Activated CD4-positive, alpha-beta memory T cell treated with anti-CD3 and anti-CD28 coated beads for 36 hours (primary cell): ENCODE results near the gene ZNF865. TPM values are rescaled to one million over a fixed set of nuclear protein-coding genes. Genes with fewer than 3 reads are reported as not detected.
A peak's percentile ranks its signal among the peaks of the same experiment; 100 is the strongest.
"Not testable (repeated sequence)": the region's sequence is repeated elsewhere in the genome, so short reads cannot be mapped to it uniquely, and the experiment has no call there.

ENCODE experiments used
- CTCF ChIA-PET: fragments of 350-600 bp; sonication (Branson Sonifier 250); formaldehyde crosslinking; loops from one replicate; lab custom pipeline; 2021; ENCODE audit warnings: antibody characterized with exemption, inconsistent platforms; lab: Charles Lee
- POLR2A ChIA-PET: fragments of 350-600 bp; sonication (Branson Sonifier 250); formaldehyde crosslinking; loops from one replicate; lab custom pipeline; 2021; ENCODE audit warnings: antibody characterized with exemption; lab: Charles Lee
- DNase-seq: peaks from one replicate; pipeline ENCODE4 v3.0.0-alpha.2; 2020
- H3K27ac Mint-ChIP-seq: one replicate; pipeline ENCODE4 v1.8.0; 2021; ENCODE audit warnings: mixed read lengths
- H3K27me3 Mint-ChIP-seq: one replicate; pipeline ENCODE4 v1.8.0; 2021; ENCODE audit warnings: mixed read lengths
- H3K36me3 Mint-ChIP-seq: one replicate; pipeline ENCODE4 v1.8.0; 2021; ENCODE audit warnings: mixed read lengths
- H3K4me1 Mint-ChIP-seq: one replicate; pipeline ENCODE4 v1.8.0; 2021; ENCODE audit warnings: low read depth, mixed read lengths
- H3K4me3 Mint-ChIP-seq: one replicate; pipeline ENCODE4 v1.8.0; 2021; ENCODE audit warnings: mild to moderate bottlenecking, mixed read lengths
- H3K9me3 Mint-ChIP-seq: one replicate; pipeline ENCODE4 v1.8.0; 2021; ENCODE audit warnings: mixed read lengths
- intact Hi-C: fragments of 100-400 bp; cut with micrococcal nuclease; formaldehyde crosslinking; loops from one replicate; pipeline ENCODE4 v1.15.1; 2023
- total RNA-seq, 2 experiments: library from RNA; stranded (reverse); gene quantifications; one replicate each; pipeline ENCODE4 v1.2.3, GENCODE V29; 2021

The ZNF865 gene
- total RNA-seq, 2 experiments from 2014 or later: 12.0 to 13.3 TPM

- ChIA-PET CTCF (interaction anchor here (2.4 to 3.3 kb wide), 3 partner anchors 26 to 76 kb away, joined by 7 to 15 read pairs (median 10); partner anchors contain the start of gene ZNF865), POLR2A (interaction anchor here (0.8 kb wide), 1 partner anchor 20 kb away, joined by 5 read pairs; the partner anchor contains the start of genes FIZ1 and ZNF524)
- Mint-ChIP-seq H3K4me3 (peak overlapping the region; percentile 76), H3K4me1 (peaks cover 18% of the 10 kb centered on the region), H3K36me3 (peaks cover 15% of the 10 kb centered on the region), H3K27me3 (no peaks in the 10 kb centered on the region), H3K9me3 (no peaks in the 10 kb centered on the region), H3K27ac (peak overlapping the region; percentile 70)
- intact Hi-C loops: loop anchor here (1.0 kb wide), 1 partner anchor 44 kb away; the partner anchor contains the start of gene ZNF784
- no peak for DNase-seq
Observed at GRCh38 chr19:55579766-55580621, 25.5 kb upstream of the ZNF865 start.

GRCh38 chr19:55580628-55581144, 24.8 kb upstream of the ZNF865 start, which contains the start of gene ZNF579:
ZNF579 (minus strand) TSS chr19:55580848; CDS start chr19:55579639, 1,209 bp downstream.
- CTCF ChIA-PET: interaction anchor here (2.4 to 3.3 kb wide), 3 partner anchors 25 to 77 kb away, joined by 7 to 15 read pairs (median 10); partner anchors contain the start of gene ZNF865
- intact Hi-C loops: loop anchor here (1.0 kb wide), 1 partner anchor 44 kb away; the partner anchor contains the start of gene ZNF784
- H3K9me3 Mint-ChIP-seq: no peaks in the 10 kb centered on the region

GRCh38 chr19:55581145-55581822, 24.2 kb upstream of the ZNF865 start:
- DNase-seq: peak; percentile 43
- peaks cover 28% of the 10 kb centered on the region for H3K4me1 Mint-ChIP-seq
- intact Hi-C loops: no loop called here
- ChIA-PET POLR2A (interaction anchor here (1.0 kb wide), 1 partner anchor 22 kb away, joined by 3 read pairs; no protein-coding TSS in a partner anchor), CTCF (interaction anchor here (1.6 to 3.3 kb wide), 4 partner anchors 25 to 77 kb away, joined by 3 to 15 read pairs (median 8); partner anchors contain the start of gene ZNF865)
- no peaks in the 10 kb centered on the region for H3K9me3 Mint-ChIP-seq
- peak overlapping the region; percentile 78 for H3K27ac Mint-ChIP-seq
- peak overlapping the region; percentile 76 for H3K4me3 Mint-ChIP-seq
- H3K36me3 Mint-ChIP-seq: peaks cover 15% of the 10 kb centered on the region
- no peaks in the 10 kb centered on the region for H3K27me3 Mint-ChIP-seq

More at GRCh38 chr19:55580628-55581144, 24.8 kb upstream of the ZNF865 start, which contains the start of gene ZNF579:
- peak; percentile 88 for DNase-seq
- H3K4me3 Mint-ChIP-seq: peak within 1 kb of the TSS; percentile 76
- POLR2A ChIA-PET: interaction anchor here (0.8 to 1.0 kb wide), 2 partner anchors 19 to 23 kb away, joined by 3 to 5 read pairs; partner anchors contain the start of genes FIZ1 and ZNF524
- H3K36me3 Mint-ChIP-seq: peaks cover 15% of the 10 kb centered on the region
- peaks cover 23% of the 10 kb centered on the region for H3K4me1 Mint-ChIP-seq
- H3K27me3 Mint-ChIP-seq: no peaks in the 10 kb centered on the region
- peak within 1 kb of the TSS; percentile 78 for H3K27ac Mint-ChIP-seq

GRCh38 chr19:55581823-55582223, 23.6 kb upstream of the ZNF865 start:
- DNase-seq: no peak
- CTCF ChIA-PET: interaction anchor here (1.6 to 3.3 kb wide), 4 partner anchors 24 to 78 kb away, joined by 3 to 15 read pairs (median 8); partner anchors contain the start of gene ZNF865
- Mint-ChIP-seq H3K9me3 (no peaks in the 10 kb centered on the region), H3K4me1 (peaks cover 30% of the 10 kb centered on the region), H3K36me3 (peaks cover 13% of the 10 kb centered on the region), H3K27me3 (no peaks in the 10 kb centered on the region), H3K27ac (no peak overlapping the region), H3K4me3 (peak overlapping the region; percentile 76)
- POLR2A ChIA-PET: interaction anchor here (1.0 kb wide), 1 partner anchor 22 kb away, joined by 3 read pairs; no protein-coding TSS in a partner anchor
- intact Hi-C loops: no loop called here

- Mint-ChIP-seq H3K4me3 (peak overlapping the region; percentile 76), H3K4me1 (peaks cover 34% of the 10 kb centered on the region)
- H3K27me3 Mint-ChIP-seq, DNase-seq, POLR2A ChIA-PET, H3K36me3 Mint-ChIP-seq, H3K9me3 Mint-ChIP-seq, intact Hi-C loops, H3K27ac Mint-ChIP-seq: not testable (repeated sequence)
- CTCF ChIA-PET: interaction anchor here (1.6 to 3.3 kb wide), 4 partner anchors 24 to 78 kb away, joined by 3 to 15 read pairs (median 8); partner anchors contain the start of gene ZNF865
Observed at GRCh38 chr19:55582284-55582683, 23.2 kb upstream of the ZNF865 start.

- H3K27ac Mint-ChIP-seq, H3K4me3 Mint-ChIP-seq, H3K9me3 Mint-ChIP-seq, H3K27me3 Mint-ChIP-seq, DNase-seq, intact Hi-C loops, POLR2A ChIA-PET, H3K36me3 Mint-ChIP-seq: not testable (repeated sequence)
- CTCF ChIA-PET: interaction anchor here (0.8 to 1.3 kb wide), 3 partner anchors 49 to 79 kb away, joined by 3 read pairs; no protein-coding TSS in a partner anchor
- H3K4me1 Mint-ChIP-seq: peaks cover 36% of the 10 kb centered on the region
Observed at GRCh38 chr19:55583897-55584296, 21.6 kb upstream of the ZNF865 start.

GRCh38 chr19:55584871-55585270, 20.6 kb upstream of the ZNF865 start:
- Mint-ChIP-seq H3K27me3 (no peaks in the 10 kb centered on the region), H3K4me3 (no peak overlapping the region), H3K36me3 (no peaks in the 10 kb centered on the region), H3K4me1 (peaks cover 32% of the 10 kb centered on the region), H3K27ac (no peak overlapping the region), H3K9me3 (no peaks in the 10 kb centered on the region)
- DNase-seq: no peak
- CTCF ChIA-PET: interaction anchor here (1.2 kb wide), 1 partner anchor 48 kb away, joined by 3 read pairs; no protein-coding TSS in a partner anchor
- intact Hi-C loops: no loop called here
- POLR2A ChIA-PET: no interaction called here

GRCh38 chr19:55585658-55586339, 19.6 kb upstream of the ZNF865 start:
- H3K27me3 Mint-ChIP-seq: no peaks in the 10 kb centered on the region
- ChIA-PET POLR2A (no interaction called here), CTCF (interaction anchor here (1.2 to 3.2 kb wide), 2 partner anchors 47 to 81 kb away, joined by 3 to 12 read pairs; no protein-coding TSS in a partner anchor)
- intact Hi-C loops: no loop called here
- peak; percentile 68 for DNase-seq
- no peaks in the 10 kb centered on the region for H3K9me3 Mint-ChIP-seq
- no peak overlapping the region for H3K27ac Mint-ChIP-seq
- H3K4me3 Mint-ChIP-seq: peak overlapping the region; percentile 60
- no peaks in the 10 kb centered on the region for H3K36me3 Mint-ChIP-seq
- H3K4me1 Mint-ChIP-seq: peaks cover 31% of the 10 kb centered on the region

GRCh38 chr19:55586976-55587668, 18.3 kb upstream of the ZNF865 start:
- DNase-seq: peak; percentile 96
- ChIA-PET CTCF (interaction anchor here (1.4 to 3.2 kb wide), 4 partner anchors 12 to 83 kb away, joined by 4 to 12 read pairs (median 8); partner anchors contain the start of genes FIZ1, ZNF784 and ZNF865), POLR2A (interaction anchor here (1.7 kb wide), 1 partner anchor 12 kb away, joined by 7 read pairs; the partner anchor contains the start of gene FIZ1)
- intact Hi-C loops: loop anchor here (1.0 kb wide), 1 partner anchor 12 kb away; the partner anchor contains the start of gene FIZ1
- Mint-ChIP-seq H3K4me3 (peak overlapping the region; percentile 75), H3K27me3 (no peaks in the 10 kb centered on the region), H3K4me1 (peaks cover 19% of the 10 kb centered on the region), H3K9me3 (no peaks in the 10 kb centered on the region), H3K27ac (no peak overlapping the region), H3K36me3 (peaks cover 4% of the 10 kb centered on the region)

GRCh38 chr19:55588738-55589137, 16.7 kb upstream of the ZNF865 start:
- intact Hi-C loops: no loop called here
- no peak overlapping the region for H3K27ac Mint-ChIP-seq

More at GRCh38 chr19:55588738-55589137, 16.7 kb upstream of the ZNF865 start:
- Mint-ChIP-seq H3K4me3 (no peak overlapping the region), H3K27me3 (no peaks in the 10 kb centered on the region), H3K36me3 (peaks cover 8% of the 10 kb centered on the region), H3K4me1 (peaks cover 18% of the 10 kb centered on the region), H3K9me3 (no peaks in the 10 kb centered on the region)
- CTCF ChIA-PET: interaction anchor here (2.0 to 3.2 kb wide), 3 partner anchors 10 to 84 kb away, joined by 7 to 12 read pairs (median 10); partner anchors contain the start of genes FIZ1 and ZNF865
- no peak for DNase-seq
- POLR2A ChIA-PET: no interaction called here
